ENCODE results near the gene MYCN.
"Not testable (repeated sequence)": the region's sequence is repeated elsewhere in the genome, so short reads cannot be mapped to it uniquely, and the experiment has no call there.

Gene MYCN

GRCh38 chr2:15959331-15960153, 19.2 kb downstream of the MYCN start:
- TF ChIP-seq CTCF (IDR thresholded peaks at IDR 0.05; ENCODE audit: control insufficient read depth, insufficient read depth, low read depth, low read length, missing control alignments): no peak
- DNase-seq (ENCODE audit: low read depth): no peak
- no peak overlapping the region for H3K4me3 ChIP-seq (ENCODE audit: control insufficient read depth, low read depth, low read length)

GRCh38 chr2:15960154-15960520, 19.8 kb downstream of the MYCN start:
- H3K4me3 ChIP-seq (ENCODE audit: control insufficient read depth, low read depth, low read length); DNase-seq (ENCODE audit: low read depth): not testable (repeated sequence)

DNA sequence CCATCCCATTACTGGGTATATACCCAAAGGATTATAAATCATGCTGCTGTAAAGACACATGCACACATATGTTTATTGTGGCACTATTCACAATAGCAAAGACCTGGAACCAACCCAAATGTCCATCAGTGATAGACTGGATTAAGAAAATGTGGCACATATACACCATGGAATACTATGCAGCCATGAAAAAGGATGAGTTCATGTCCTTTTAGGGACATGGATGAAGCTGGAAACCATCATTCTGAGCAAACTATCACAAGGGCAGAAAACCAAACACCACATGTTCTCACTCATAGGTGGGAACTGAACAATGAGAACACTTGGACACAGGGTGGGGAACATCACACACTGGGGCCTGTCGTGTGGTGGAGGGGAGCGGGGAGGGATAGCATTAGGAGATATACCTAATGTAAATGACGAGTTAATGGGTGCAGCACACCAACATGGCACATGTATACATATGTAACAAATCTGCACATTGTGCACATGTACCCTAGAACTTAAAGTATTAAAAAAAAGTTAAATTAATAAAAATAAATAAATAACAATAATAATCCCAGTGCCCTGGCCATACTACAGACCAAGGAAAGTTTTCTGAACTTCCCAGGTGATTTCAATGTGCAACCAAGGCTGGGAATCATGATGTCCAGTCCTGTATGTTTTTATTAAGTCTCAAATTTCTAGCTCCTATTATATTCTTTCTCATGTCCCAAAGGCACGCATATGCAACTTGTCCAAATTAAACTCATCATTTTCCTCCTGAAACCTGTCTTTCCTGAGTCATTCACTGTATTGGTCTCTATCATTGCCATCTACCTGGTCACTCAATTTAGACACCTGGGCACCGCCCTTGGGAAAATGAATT, 23.0 kb downstream of the MYCN start:
- not testable (repeated sequence) for H3K4me3 ChIP-seq (ENCODE audit: control insufficient read depth, low read depth, low read length); DNase-seq (ENCODE audit: low read depth)

- no peak overlapping the region for H3K4me3 ChIP-seq (ENCODE audit: control insufficient read depth, low read depth, low read length)
- no peak for DNase-seq (ENCODE audit: low read depth)
- no peak for TF ChIP-seq CTCF (IDR thresholded peaks at IDR 0.05; ENCODE audit: control insufficient read depth, insufficient read depth, low read depth, low read length, missing control alignments)
Measured at GRCh38 chr2:15963977-15964670, 23.8 kb downstream of the MYCN start.

- no peak overlapping the region for H3K4me3 ChIP-seq (ENCODE audit: control insufficient read depth, low read depth, low read length)
- no peak for TF ChIP-seq CTCF (IDR thresholded peaks at IDR 0.05; ENCODE audit: control insufficient read depth, insufficient read depth, low read depth, low read length, missing control alignments)
- no peak for DNase-seq (ENCODE audit: low read depth)
Measured at GRCh38 chr2:15964936-15965563, 24.7 kb downstream of the MYCN start.

- no peak for DNase-seq (ENCODE audit: low read depth)
Measured at GRCh38 chr2:15965564-15966019, 25.2 kb downstream of the MYCN start.

More at GRCh38 chr2:15965564-15966019, 25.2 kb downstream of the MYCN start:
- H3K4me3 ChIP-seq (ENCODE audit: control insufficient read depth, low read depth, low read length): no peak overlapping the region
- TF ChIP-seq CTCF (IDR thresholded peaks at IDR 0.05; ENCODE audit: control insufficient read depth, insufficient read depth, low read depth, low read length, missing control alignments): no peak
